GM18858 (cell line): ENCODE data around the gene ST6GALNAC6.

Experiments used
- ATAC-seq: cut with Tn5 transposase; IDR thresholded peaks from one replicate; pipeline ENCODE4 v1.9.1; 2021; ENCODE audit not compliant: unreplicated experiment

Gene ST6GALNAC6, protein sequence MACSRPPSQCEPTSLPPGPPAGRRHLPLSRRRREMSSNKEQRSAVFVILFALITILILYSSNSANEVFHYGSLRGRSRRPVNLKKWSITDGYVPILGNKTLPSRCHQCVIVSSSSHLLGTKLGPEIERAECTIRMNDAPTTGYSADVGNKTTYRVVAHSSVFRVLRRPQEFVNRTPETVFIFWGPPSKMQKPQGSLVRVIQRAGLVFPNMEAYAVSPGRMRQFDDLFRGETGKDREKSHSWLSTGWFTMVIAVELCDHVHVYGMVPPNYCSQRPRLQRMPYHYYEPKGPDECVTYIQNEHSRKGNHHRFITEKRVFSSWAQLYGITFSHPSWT

DNA sequence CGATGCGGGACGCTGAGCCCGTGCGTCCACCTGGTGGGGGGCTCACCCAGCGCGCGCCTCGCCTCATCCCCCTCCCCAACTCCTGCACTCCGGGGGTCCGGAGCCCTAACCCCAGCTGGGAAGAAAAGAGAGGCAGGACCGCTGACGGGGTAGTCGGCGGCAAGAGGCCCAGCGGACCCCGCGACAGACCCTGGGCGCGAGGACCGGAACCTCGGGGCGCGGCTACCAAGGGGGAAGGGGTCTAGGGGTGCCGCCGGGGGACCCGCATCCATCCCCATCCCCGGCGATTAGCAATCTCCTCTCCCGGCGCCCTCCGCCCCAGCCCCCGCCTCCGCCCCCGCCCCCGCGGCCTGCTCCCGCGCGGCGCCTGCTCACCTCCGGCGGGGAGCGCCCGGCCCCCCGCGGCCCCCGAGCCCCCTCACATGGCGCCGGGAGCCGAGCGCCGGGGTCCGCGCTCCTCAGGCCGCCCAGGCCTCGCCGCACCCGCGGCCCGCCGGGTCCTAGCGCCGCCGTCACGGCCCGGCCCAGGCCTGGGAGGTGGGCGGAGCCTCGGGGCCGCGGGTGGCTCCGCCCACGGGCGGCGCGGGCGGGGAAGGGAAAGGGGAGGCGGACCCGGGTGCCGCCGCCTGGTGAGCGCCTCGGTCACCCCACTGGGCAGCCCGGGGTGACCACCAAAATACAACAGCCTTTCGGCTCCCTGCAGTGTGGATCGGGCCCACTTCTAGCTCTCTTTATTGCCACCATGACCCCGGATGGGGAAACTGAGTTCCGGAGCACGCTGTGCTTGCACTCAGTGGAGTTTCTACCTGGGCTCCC, at the start of gene ST6GALNAC6:
TSS of gene ST6GALNAC6 (minus strand) at position 476 of the 816 bp plus-strand sequence. CDS start 1,622 bp downstream, outside the sequence.
- no peak for ATAC-seq

DNA sequence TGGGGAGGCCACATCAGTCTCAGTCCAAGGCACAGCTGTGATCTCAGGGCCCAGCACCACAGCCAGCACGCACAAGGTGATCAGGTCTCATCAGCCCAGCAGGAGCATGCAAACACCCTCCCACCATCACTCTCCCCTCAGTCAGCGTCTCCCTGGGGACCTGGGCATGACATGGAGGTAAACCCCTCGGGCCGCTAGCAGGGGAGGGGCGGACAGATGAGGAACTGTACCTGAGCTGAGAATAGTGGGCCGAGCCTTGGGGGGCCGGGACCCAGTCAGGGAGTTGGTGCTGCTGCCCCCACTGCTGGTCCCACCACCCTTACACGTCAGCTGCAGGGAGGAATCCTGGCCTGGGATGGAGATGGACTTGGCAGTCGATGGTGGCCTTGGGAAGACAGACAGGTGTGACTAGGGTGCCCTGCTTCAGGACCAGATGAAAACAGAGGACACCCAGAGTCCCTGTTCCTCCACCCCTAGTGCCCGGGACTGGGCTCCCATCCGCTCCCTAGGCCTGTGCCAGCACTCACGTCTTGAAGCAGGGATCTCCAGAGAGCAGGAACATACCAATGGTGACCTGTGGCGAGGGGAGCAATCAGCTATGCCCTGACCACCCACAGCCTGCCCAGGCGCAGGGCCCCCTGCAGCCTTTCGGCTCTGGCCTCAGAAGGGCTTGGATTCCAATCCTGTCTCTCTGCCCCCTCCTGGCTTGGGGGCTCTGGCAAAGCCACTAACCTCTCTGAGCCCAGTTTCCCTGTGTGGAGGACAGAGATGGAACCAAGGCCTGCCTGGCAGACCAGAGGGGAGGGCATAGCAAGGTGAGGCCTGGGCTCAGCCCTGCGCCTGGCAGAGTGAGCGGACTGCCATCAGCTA, 48.7 kb upstream of the ST6GALNAC6 start:
- no peak for ATAC-seq

DNA sequence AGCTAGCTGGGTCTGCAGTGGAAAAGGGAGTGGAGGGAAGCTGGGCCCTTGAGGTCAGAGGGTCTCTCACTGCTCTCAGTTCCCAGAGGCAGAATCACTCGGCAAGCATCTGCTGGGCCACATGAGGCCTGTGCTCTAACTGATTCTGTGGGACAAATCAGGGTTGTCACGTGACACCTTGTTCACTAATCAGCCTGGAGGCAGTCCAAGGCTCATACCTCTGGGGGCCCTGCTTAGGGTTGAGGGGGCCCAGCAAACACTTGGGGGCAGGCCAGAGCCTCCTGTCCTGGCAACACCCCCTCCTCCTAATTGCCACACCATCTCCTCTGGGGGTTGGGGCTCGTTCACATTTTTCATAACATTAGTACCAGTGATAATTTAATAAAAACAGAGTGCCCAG, 47.3 kb upstream of the ST6GALNAC6 start:
- no peak for ATAC-seq

DNA sequence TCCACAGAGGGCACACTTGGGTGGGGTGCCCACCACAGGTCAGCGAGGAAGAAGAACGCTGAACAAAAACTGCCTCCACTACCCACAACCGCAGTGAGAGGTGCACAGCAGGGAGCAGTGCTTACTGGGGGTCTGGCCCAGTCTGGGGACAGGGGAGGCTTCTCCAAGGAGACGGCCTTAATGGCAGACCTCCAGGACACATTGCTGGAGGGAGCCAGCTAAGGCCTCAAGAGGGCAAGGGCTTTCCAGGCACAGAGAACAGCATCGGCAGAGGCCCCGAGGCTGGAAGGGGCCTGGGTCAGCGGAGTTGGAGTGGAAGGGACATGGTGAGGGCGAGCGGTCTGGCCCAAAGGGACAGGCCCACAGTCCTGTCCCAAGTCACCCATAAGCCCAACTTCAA, 46.5 kb upstream of the ST6GALNAC6 start:
- ATAC-seq: no peak

DNA sequence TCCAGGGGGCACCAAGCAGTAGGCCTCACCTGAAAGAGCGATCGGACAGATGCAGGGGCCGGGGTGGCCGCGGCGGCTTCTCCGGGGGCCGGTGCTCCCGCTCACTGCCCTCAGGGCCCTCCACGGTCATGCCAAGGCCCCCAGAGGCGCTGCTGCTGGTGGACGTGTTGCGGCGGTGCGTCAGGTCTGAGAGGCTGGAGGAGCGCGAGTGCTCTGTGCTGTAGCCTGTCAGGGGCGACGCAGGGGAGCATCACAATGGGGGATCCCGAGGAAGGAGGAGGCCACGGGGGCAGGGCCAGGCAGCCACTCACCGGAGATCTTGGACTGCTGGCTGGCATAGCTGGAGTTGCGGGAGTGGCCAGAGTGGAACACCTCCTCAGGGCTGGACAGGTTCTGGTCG, 45.9 kb upstream of the ST6GALNAC6 start:
- ATAC-seq: no peak

DNA sequence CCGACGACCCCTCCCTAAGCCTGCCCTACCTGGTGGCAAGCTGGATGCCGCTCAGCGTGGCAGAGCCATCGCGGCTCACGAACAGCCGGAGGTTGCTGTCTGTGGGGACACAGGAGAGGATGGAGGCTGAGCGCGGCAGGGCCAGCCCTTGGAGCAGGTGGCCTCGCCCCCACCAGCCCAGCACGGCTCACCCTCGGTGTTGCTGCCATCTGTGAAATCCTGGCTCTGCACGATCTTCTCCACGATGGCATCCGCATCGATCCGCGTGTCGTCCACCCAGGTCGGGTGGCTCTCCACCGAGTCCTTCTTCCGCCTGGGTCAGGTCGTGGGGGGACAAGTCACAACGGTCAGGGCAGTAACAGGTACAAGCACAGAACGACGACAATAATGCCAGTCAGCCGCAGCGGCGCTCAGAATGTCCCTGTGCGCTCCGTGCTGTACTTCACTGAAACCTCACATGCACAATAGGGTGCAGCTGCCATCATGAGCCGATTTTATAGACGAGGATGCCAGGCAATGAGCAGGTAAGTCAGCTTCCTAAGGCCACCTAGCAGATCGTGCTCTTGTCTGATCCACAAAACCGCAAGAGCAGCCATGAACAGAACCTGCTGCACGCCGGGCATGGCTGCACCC, 45.3 kb upstream of the ST6GALNAC6 start:
- ATAC-seq: no peak

DNA sequence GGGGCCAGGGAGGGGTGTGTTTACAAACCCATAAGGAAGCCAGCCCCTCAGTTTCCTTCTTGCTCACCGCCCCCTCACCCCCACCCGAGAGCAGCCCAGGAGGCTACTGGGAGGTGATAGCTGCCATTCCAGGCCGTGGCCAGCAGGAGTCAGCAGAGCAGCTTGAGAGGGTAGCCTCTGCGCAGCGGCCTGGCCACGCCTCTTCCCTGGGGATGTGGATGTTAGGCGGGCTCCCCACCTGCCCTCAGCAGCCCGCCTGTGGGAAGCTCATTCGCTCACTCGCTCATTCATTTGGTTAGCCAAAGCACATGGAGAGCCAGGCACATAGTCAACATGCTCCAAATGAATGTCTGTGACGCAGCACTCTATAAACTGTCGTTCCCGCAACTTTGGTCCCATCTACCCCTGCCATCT, 44.3 kb upstream of the ST6GALNAC6 start:
- ATAC-seq: peak; percentile 51

DNA sequence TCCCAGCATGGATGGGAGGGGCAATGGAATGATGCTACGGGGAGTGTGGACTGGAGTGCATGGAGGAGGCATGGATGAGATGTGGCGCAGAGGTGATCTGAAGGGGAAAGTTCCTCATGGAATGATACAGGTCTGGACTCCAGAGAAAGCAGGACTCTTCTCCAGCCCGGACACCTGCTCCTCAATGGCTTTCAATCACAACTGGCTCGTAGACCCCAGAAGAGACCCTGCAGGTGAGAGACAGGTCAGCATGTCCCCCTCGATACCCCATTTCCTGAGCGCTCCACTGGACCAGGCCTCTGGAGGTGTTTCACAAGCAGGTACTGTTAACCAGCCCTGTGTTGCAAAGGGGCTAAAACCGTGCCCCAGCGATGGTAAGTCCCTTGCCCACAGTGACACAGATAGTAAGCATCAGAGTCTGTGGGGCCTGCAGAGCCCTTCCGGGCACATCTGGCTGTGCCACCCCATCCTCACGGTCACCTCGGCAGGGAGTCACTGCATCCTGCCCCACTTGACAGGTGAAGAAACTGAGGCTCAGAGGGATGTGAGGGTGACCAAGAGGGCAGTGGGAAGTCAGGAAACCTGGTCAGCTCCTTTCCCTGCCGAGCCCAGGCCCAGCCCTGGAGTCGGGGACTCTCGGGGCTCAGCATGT, 43.7 kb upstream of the ST6GALNAC6 start:
- ATAC-seq: no peak

DNA sequence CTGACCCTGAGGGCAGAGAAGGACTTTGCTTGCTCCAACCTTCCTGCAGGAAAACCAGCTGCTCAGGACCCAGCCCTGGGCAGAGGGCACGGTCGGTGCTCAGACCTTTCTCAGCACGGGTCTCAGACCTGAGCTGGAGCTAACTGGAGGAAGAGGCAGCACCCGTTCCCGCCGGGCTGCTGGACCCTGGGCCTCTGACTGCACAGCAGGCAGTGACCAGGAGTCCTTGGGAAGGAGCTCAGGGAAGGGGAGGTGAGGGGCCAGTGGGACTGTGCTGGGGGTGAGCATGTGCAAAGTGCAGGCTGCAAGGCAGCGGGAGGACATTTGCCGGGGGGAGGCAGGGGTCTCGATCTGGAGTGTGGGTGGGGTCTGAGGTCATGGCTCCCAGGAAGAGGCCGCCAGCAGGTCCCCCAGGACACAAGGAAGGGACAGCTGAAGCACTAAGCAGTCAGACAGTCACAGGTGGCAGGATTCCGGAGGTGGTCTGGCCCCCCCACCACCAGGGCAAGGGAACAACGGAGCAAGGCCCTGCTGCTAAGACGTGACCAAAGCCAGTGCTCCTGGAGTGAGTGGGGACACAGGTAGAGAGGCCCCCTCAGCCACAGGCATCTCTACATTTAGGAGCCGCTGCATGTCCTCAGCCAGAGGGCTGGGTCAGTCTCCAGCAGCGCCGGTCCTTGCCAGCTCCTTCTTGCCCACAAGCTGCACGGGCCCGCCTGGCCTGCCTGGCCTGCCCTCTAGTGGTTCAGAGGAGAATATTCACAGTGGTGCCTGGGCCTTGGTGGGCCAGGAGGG, 43.0 kb upstream of the ST6GALNAC6 start:
- ATAC-seq: no peak

DNA sequence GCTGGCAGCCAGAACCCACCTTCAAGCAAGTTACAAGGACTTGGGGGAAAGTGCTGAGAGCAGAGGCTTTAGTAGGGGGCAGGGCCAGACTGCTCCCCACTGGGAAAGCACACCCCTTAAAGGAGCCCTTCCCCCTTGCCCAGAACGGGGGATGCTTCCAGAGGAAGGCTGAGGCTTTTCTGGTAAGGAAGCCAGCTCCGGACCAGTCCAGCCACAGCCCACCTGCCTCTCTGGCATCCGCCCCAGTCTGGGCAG, 42.5 kb upstream of the ST6GALNAC6 start:
- ATAC-seq: no peak

DNA sequence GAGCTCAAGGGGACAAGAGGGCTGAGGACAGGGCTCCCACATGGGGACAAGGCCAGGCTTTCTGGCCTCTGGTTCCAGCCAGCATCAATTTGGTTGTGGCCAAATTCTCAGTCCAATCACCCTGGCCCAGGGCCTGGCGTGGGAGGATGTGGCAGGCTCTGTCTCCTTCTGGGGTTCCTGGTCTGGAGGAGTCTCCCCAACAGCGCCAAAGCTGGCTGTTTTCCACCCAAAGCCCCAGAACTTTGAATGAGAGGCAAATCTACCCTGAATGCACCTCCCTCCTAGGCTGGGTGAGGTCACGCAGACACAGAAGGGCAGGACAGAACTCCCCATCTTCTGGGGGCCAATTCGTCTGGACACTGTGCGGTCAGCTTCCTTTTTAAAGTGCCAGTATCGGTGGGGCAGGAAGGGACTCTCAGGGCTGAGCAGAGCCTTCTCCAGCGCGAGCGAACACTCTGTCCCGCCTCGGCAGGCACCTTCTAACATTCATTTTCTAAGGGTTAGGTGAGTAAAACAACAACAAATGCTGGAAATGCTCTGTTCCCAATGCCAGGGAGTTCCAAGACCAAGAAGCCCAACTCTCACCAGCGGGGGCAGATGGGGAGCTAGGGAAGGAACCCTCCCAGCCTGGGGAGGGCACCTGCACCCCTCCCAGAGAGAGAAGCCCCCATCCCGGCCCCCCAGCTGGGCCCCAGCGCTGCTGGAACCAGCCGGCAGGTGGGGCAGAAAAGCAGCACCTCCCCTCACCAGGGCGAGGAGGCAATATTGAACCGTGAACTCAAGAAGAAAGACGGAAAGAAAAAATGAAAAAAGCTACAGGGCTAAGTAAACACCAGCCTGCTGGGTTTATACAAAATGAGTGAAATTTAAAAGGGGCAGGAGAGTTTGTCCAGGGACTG, 41.9 kb upstream of the ST6GALNAC6 start:
- ATAC-seq: no peak

DNA sequence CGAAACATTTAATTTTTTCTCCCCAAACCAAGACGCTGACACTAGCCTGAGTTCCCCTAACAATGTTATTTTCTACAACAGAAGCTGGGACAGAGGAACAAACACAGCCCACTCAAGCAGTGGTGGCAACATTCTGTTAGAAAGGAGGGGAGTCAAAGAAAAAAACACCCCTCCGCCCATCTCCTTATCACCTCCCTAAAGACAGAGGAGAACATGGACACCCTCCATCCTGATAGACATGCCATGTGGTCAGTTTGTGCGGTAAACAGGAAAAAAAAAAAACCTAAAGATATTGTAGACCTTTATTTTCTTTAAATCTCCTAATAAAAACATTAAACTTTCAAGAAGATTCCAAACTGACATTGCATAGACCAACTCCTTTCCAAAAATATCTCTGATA, 41.2 kb upstream of the ST6GALNAC6 start:
- no peak for ATAC-seq

DNA sequence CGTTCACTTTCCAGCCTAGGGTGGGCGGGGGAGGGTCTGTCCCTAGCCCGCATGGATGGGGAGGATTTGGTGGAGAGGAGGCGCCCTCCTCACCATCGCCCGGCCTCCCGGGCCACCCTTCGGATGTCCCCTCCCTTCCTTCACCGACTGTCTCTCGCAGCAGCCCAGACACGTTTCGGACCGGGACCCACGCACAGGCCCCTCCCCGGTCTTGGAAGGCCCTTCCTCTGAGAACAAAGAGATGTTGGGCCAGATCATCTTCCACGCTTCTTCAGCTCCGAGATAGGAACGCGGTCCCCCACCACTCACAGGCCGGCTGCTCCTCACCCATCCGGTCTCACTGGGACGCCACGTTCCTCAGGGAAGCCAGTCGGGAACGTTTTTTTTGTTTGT, 38.9 kb upstream of the ST6GALNAC6 start:
- no peak for ATAC-seq

DNA sequence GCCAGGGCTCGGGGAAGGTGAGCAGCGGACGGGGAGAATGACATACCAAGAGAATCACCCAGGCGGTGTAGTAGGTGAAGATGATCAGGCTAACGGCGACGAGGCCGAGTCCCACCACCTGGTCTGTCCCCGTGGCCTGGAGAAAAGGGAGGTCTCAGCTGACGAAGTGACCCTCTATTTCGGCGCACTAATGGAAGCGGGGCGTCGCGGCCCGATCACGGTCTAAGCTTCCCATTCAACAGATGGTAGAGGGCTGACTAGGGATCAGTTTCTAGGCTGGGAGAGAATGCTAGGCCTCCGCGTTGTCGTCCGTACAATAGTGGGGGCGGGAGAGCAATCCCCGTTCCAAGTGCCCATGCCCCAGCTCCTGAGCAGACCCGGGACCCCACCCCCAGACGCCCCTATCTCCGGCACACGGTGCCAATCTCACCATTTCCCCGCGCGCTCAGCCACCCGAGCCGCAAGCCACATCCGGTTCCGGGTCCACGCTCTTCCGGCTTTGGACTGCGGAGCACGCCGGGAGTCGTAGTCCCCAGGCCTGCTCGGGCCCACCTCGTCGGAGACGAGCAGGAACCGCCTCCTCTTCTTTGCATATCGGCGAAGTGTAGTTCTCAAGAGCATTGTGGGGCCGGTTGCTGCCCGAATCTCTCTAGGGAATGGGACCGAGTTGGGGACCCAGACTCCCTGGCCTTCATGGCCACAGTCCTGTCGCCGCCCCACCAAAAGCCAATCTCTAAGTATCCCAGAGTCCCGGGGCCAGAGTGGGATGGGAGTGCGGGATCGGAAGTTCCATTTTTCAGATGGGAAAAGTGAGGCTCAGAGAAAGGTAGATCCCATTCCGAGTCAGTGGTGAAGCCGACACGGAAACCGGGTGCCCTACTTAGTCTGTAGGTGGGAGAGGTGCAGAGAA, 38.2 kb upstream of the ST6GALNAC6 start, which contains the start of gene DPM2:
TSS of gene DPM2 (minus strand) at position 467 of the 910 bp plus-strand sequence. CDS start at position 433, 34 bp downstream.
- ATAC-seq: peak; percentile 66

DNA sequence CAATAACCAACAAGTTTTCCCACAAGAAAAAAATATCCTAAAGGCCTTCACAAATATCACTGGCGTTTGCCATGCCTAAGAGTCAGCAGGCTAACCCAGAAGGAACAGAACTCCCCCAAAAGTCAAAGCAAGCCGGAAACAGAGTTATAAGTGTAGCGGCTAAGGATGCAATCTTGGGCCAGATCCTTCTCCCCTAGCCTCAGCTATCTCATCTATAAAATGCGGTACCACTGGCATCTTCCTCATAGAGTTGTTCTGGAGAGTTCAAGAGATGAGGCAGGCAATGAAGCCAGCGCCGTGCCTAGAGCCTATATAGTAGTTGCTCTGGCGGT, 37.6 kb upstream of the ST6GALNAC6 start:
- no peak for ATAC-seq

DNA sequence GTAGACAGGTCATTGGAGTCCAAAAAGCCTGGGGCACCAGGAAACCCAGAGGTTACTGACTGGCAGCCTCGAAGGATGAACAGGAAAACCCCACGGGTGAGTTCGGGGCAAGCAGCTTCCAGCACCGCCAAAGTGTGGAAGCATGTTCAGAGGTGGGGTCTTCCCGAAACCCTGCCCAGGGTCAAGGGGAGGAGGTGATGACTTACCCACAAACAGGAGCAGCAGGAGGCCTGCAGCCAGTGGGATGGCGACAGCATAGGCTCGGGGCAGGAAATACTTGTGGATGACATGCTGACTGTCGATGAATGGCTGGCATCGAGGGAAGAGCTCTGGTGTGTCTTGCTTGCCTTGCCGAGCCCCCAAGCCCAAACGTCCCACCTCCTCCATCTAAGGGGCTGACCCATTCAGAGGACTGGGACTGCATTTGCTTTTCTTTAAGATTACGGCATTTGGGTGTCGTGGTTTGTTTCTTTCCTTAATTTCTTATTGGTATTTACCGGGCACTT, 37.0 kb upstream of the ST6GALNAC6 start:
- no peak for ATAC-seq

DNA sequence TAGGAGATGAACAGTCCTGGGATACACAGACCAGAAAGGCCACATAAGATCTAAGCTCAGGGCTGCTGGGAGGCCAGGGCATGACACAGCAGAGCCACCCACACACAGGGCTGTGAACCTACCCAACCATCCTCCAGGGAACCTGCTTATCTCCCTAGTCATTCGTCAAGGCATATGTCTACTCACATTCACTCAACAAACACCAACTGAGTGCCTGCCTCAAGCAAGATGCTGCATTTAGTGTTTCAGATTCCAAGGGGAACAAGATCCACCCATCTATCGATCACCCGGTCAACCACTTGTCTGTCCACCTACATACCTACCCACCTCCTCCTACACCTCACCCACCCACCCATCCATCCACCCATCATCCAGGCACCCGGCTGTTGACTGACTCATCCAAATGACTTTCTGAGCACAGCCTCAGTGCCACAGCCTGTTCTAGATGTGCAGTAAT, 36.4 kb upstream of the ST6GALNAC6 start:
- ATAC-seq: no peak
